GM12801 (cell line): ENCODE data around the gene PAPPA.

Source experiments
- CTCF ChIP-seq: IDR thresholded peaks from one replicate; pipeline ENCODE4 v1.5.1; 2011; ENCODE audit warnings: control low read depth; ENCODE audit not compliant: insufficient read length; ENCODE audit errors: extremely low read depth

Gene PAPPA

GRCh38 chr9:116395699-116396037, 242.1 kb downstream of the PAPPA start:
- TF ChIP-seq CTCF, result no peak

GRCh38 chr9:116403171-116403570, 249.6 kb downstream of the PAPPA start:
- TF ChIP-seq CTCF, result no peak

- no peak for TF ChIP-seq CTCF
Measured at GRCh38 chr9:116404228-116404627, 250.6 kb downstream of the PAPPA start.

- no peak for TF ChIP-seq CTCF
Measured at GRCh38 chr9:116405321-116405720, 251.7 kb downstream of the PAPPA start.

GRCh38 chr9:116406469-116406868, 252.9 kb downstream of the PAPPA start:
- no peak for TF ChIP-seq CTCF

GRCh38 chr9:116409129-116409528, 255.5 kb downstream of the PAPPA start:
- TF ChIP-seq CTCF, result no peak

- TF ChIP-seq CTCF, result no peak
Measured at GRCh38 chr9:116409638-116410037, 256.0 kb downstream of the PAPPA start.

- TF ChIP-seq CTCF, result no peak
Measured at GRCh38 chr9:116411506-116411905, 257.9 kb downstream of the PAPPA start.
